DMS79 (cell line): ENCODE results near the gene MAPK1.
"Not testable (repeated sequence)": the region's sequence is repeated elsewhere in the genome, so short reads cannot be mapped to it uniquely, and the experiment has no call there.

Experiments used
- DNase-seq: peaks from one replicate; lab custom pipeline; 2025; lab: John Stamatoyannopoulos, UW

MAPK1 gene

DNA sequence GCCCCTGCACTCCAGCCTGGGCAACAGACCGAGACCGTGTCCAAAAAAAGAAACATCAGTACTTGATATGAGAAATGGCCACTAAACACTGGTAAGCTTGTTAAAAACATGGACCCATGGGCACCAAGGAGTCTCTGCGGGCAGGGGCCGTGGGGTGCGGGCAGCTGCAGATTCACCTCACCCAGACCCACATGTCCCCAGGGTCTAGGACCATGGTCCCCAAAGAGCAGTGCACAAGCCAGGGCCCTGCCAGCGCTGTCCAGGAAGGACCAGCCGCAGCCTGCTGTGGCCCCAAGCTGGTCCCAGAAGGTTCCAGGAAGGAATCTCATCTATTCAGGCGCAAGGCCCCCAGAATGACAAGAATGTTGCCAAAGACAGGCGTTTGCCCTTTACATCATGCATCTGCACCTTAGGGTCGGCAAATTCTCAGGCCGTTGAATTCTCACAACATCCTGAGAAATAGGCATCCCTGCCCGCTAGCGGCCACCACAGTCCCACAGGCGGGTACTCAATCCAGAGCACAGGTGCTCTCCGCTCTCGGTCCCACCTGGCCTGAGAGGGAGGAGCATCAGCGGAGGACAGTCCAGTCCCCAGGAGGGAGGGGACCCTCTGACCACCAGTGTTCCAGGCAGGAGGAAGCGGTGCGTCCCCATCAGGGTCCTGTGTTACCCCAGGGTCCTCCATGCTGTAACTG, 141.3 kb downstream of the MAPK1 start:
- no peak for DNase-seq

DNA sequence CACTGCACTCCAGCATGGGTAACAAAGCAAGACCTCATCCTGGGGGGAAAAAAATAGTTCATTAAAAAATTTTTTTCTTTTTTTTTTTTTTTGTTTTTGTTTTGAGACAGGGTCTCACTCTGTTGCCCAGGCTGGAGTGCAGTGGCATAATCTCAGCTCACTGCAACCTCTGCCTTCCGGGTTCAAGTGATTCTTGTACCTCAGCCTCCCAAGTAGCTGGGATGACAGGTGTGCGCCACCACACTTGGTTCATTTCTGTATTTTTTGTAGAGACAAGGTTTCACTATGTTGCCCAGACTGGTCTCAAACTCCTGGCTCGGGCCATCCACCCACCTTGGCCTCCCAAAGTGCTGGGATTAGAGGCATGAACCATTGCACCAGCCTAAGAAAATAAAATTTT, 142.9 kb downstream of the MAPK1 start:
- DNase-seq: not testable (repeated sequence)

DNA sequence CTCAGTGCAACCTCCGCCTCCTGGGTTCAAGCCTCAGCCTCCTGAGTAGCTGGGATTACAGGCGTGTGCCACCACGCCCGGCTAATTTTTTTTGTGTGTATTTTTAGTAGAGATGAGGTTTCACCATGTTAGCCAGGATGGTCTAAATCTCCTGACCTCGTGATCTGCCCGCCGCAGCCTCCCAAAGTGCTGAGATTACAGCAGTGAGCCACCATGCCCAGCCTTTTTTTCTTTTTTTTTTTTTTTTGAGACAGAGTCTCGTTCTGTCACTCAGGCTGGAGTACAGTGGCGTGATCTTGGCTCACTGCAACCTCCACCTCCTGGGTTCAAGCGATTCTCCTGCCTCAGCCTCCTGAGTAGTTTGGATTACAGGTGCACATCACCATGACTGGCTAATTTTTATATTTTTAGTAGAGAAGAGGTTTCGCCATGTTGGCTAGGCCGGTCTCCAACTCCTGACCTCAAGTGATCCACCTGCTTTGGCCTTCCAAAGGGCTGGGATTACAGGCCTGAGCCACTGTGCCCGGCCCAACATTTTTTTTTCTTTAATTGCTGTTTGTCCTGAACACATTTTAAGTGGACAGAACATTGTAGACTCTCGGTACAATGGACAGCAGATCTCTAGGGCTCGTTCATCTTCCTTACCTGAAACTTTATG, 146.1 kb downstream of the MAPK1 start:
- not testable (repeated sequence) for DNase-seq

DNA sequence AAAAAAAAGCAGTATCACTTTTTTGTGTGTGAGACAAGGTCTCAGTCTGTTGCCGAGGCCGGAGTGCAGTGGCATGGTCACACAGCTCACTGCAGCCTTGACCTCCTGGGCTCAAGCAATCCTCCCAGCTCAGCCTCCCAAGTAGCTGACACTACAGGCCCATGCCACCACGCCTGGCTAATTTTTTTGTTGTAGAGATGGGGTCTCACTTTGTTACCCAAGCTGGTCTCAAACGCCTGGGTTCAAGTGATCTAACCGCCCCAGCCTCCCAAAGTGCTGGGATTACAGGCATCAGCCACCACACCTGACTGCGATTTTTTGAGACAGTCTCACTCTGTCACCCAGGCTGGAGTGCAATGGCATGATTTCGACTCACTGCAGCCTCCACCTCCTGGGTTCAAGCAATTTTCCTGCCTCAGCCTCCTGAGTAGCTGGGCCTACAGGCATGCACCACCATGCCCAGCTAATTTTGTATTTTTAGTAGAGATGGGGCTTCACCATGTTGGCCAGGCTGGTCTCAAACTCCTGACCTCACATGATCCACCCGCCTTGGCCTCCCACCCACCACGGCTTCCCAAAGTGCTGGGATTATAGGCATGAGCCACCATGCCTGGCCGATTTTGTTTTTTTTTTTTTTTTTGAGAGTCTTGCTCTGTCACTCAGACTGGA, 147.1 kb downstream of the MAPK1 start:
- not testable (repeated sequence) for DNase-seq

DNA sequence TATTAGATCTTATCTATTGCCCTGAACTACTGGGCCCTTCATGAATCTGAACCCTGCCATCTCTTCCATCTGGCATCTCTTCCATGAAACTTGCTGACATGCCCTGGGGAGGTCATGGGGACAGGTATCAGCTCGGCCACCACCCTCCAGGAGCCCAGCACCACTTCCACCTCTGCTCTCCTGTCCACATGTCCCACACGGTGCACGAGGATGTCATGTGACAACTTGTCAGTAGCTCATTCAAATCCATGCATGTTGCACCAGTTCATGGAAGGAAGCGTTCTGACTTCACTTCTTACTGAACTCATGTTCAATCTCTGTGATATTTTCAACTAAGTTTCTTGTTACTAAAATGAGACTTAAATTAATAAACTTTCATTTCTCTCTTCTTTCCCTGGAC, 148.4 kb downstream of the MAPK1 start:
- DNase-seq: no peak

DNA sequence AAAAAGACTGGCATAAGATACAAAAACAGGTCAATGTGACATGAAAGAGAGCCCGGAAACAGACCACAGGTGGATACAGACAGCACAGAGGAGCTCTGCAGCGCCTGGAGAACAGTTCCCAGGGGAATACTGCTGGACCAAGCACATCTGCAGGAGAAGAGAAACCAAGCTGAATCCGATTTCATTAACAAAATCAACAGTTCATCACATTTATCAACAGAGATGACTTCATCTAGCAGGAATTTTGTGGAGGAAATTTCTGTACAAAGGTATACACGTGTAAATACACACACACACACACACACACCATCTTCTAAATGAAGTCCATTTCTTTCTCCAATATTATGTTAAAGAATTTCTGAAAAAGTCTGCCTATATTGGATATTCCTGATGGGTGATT, 148.9 kb downstream of the MAPK1 start:
- DNase-seq: no peak

DNA sequence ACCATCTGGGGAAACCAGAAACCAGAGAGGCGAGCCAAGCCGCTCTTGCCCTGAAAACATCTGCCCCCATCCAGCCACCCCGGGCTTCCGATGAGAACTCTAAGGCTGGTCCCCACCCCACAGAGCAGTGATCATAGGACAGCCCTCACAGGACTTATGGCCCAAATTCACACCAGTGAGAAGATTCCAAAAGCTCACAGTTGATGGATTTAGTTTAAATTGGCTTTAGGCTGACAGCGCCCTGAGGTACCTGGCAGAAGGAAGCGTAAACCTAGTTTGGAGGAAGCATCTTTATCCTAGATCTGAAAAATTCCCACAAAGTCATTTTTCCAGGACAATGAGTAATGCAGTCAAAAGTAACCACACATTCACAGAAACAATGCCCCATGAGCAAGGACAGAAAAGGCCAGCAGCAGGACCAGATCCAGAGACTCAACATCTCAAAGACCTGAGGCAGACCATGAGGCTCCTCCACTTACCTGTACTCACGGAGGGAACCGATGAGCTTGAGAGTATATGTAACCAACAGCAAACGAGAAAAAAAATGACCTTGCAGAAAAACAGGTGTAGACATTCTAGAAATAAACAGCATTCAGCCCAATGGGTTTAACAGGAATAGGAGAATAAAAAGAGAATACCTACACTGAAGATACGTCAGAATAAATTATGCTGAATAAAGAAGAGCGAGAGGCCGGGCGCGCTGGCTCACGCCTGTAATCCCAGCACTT, 150.9 kb downstream of the MAPK1 start:
- DNase-seq: not testable (repeated sequence)

DNA sequence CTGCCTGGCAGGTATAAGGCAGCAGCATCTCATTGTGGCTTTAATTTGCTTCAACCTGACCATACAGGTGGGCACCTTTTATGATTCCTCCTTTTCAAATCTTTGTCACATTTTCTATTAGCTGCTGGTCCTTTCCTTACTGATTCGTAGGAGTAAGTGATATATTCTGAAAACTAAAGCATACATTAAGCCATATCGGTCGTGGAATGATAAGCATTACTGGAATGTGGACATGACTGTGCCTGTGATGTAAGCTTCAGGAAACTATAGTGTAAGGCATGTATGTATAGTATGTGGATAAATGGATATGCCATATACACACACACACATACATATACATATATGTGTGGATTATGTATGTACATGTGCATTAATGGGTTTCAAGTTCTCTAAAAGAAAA, 152.7 kb downstream of the MAPK1 start:
- no peak for DNase-seq

DNA sequence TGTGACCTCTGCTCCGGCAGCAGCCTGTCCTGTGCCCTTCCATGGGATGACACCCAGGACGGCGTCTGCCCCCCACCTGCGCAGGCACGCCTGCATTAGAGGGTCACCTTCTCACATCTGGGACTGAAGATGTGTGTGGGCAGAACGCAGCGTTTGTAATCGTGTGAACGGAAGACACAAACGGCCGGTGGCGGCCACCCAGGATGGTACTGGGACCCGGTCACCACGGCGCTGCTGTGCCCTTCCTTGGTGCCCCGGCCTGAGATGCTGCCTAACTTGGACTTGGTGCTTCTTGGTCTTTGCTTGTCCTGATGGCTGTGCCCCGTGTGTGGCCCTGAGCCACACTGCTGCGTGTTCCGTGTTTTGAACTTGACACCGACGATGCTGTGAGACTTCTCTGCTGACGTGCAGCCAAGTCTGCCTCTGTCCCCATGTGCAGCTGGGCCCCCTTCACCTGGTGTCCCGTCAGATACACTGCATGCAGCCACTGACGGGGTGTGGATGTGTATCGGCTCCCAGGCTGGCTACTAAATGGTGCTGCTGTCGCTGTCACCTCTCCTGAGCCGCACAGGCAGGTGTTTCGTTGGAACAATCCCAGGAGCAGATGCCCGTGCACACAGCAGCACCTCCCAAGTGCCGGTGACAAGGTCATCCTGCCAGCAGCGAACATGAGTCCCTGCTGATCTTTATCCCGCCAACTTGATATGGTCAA, 153.2 kb downstream of the MAPK1 start:
- DNase-seq: no peak

DNA sequence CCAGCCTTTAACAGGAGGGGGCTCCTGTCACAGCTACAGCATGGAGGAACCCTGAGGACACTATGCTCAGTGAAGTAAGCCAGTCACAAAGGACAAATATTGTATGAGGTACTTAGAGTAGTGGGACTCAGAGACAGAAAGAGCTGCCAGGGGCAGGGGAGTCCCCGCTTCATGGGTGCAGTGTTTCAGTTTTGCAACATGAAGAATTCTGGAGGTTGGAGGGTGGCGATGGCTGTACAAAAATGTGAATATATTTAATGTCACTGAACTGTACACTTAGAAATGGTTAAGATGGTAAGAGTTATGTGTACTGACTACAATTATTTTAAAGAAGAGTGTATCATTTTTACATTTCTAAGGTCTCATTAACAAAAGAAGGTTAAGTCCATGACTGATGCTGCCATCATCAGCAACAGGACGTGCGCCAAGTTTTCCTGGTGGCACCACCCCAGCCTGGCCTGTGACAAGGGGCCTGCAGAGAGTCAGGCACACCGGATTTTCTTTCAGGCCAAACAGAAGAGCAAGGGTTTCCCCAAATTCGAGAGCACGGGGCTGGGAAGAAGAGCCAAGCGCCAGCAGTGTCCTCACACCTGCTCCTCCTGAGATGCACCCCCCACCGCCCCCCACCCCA, 153.9 kb downstream of the MAPK1 start:
- DNase-seq: no peak

DNA sequence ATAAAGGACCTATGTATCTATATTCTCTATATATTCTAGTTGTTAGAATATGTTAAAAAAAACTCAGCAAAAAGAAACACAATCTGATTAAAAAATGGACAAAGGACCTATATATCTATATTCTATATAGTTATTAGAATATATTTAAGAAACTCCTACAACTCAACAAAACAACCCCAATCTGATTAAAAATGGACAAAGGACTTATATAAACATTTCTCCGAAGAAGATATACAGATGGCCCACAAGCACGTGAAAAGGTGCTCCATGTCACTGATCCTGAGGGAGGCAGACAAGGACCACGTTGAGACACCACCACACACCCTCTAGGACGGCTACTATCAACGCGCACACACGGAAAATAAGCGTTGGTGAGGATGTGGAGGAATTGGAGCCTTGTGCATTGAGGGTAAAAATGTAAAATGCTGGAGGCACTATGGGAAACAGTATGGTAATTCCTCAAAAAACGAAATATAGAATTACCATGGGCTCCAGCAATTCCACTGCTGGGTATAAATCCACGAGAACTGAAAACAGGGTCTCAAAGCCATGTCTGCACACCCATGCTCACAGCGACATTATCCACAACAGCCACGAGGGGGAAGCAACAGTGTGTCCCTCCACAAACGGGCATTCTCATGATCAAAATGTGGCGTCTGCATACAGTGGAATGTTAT, 154.6 kb downstream of the MAPK1 start:
- DNase-seq: no peak

DNA sequence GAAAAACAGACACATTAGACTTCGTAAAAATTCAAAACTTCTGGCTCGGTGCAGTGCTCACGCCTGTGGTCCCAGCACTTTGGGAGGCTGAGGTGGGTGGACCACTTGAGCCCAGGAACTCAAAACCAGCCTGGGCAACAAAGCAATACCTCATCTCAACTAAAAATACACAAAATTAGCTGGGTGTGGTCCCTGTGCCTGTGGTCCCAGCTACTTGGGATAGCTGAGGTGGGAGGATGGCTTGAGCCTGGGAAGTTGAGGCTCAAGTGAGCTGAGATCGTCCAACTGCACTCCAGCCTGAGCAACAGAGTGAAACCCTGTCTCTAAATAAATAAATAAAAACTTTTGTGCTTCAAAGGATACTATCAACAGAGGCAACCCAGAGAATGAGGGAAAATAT, 155.6 kb downstream of the MAPK1 start:
- no peak for DNase-seq

DNA sequence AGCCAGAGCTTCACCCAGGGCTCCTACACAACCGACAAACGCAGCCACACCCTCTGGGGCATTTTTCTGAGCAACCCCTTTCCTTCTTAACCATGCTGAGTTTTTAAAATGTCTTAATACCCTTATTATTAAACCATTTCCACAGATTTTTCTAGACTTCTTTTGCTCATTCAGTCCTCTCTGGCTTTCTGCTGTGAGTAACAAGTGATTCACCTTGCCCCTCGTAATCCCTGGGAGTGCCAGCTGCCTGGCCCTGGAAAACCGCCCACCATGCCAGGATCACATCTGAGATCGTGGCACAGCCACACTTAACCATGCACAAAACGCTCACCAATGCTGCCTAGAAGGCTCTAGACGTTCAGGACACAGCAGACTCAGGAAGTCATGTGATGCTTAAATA, 157.3 kb downstream of the MAPK1 start:
- no peak for DNase-seq

DNA sequence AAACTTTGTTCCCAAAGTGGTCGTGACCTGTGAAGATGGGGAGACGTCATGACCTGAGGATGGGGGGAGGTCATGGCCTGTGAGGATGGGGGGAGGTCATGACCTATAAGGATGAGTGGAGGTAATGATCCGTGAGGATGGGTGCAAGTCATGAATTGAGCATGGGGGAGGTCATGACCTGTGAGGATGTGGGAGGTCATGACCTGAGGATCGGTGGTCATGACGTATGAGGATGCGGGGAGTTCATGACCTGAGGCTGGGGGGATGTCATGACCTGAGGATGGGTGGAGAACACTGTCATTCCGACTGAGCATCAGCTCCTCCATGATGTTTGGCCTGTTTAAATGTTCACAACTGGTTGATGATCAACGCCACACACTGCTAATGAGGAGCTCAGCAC, 157.8 kb downstream of the MAPK1 start:
- no peak for DNase-seq

DNA sequence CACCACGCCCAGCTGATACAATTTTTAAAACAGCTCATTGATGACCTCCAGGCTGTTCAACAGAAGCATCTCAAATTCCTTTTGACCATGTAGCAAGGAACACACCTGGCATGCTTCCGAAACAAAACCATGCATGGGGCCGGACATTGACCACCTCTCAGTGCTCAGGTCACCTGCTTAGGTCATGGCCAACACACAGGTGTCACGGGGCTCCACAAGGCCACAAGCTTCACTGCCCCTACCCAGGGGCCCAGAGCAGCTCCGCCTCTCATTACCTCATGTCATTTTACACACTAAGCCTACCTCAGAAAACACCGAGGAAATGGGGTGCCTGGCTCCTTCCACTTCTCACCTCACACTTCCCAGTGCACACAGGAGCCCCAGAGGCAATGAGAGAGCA, 158.5 kb downstream of the MAPK1 start:
- no peak for DNase-seq

DNA sequence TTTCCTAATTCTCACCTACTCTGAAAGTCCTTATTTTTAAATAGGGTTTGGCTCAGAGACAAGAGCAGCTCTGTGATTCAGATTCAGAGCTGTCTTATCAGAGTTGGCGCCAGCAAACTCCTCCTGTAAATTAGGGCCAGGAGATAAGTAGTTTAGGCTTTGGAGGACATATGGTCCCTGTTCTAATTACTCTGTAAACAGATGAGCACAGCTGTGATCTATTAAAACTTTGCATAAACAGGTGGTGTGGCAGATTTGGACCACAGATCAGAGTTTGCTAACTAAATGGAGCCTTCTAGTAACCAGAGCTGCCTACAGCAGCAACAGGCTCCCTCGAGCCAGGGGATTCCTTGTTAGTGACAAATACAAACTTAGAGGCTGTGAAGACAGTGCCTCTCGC, 159.8 kb downstream of the MAPK1 start:
- DNase-seq: no peak
